Neuron (in vitro differentiated cells): ENCODE data around the gene KIFC3.
"Not testable (repeated sequence)": the region's sequence is repeated elsewhere in the genome, so short reads cannot be mapped to it uniquely, and the experiment has no call there.

Experiments used
- H2AFZ ChIP-seq: one replicate; pipeline ENCODE4 v1.6.1; 2013; ENCODE audit warnings: low read depth, mild to moderate bottlenecking, inconsistent platforms, low read length, moderate library complexity
- H3K27me3 ChIP-seq: one replicate; pipeline ENCODE4 v1.6.1; 2013; ENCODE audit warnings: low read length; ENCODE audit not compliant: insufficient read depth
- H3K36me3 ChIP-seq: one replicate; pipeline ENCODE4 v1.6.1; 2013; ENCODE audit warnings: low read length; ENCODE audit not compliant: insufficient read depth
- H3K4me1 ChIP-seq: one replicate; pipeline ENCODE4 v1.6.1; 2013; ENCODE audit warnings: low read length; ENCODE audit not compliant: insufficient read depth
- H3K4me3 ChIP-seq: 2 replicates; pipeline ENCODE4 v1.5.1; 2013; ENCODE audit warnings: mild to moderate bottlenecking, low read length, moderate library complexity
- H3K9me3 ChIP-seq: one replicate; pipeline ENCODE4 v1.6.1; 2013; ENCODE audit warnings: low read length

The KIFC3 gene

GRCh38 chr16:57802341-57803133, at the start of gene KIFC3:
Gene KIFC3 (minus strand): TSS chr16:57802491. CDS start chr16:57798243, 4,248 bp downstream.
- Histone ChIP-seq H3K27me3 (peaks cover 5% of the 10 kb centered on the region), H3K9me3 (no peaks in the 10 kb centered on the region), H3K4me1 (peaks cover 26% of the 10 kb centered on the region)

GRCh38 chr16:57848181-57848580, 45.9 kb upstream of the KIFC3 start:
- Histone ChIP-seq H3K27me3 (no peaks in the 10 kb centered on the region), H3K36me3 (no peaks in the 10 kb centered on the region), H3K4me3 (no peak overlapping the region), H2AFZ (no peak overlapping the region), H3K4me1 (peaks cover 6% of the 10 kb centered on the region), H3K9me3 (no peaks in the 10 kb centered on the region)

More at GRCh38 chr16:57802341-57803133, at the start of gene KIFC3:
- Histone ChIP-seq H3K4me3 (peak within 1 kb of the TSS; percentile 64), H3K36me3 (no peaks in the 10 kb centered on the region), H2AFZ (peak within 1 kb of the TSS; percentile 81)

GRCh38 chr16:57846931-57847330, 44.6 kb upstream of the KIFC3 start:
- H3K9me3 ChIP-seq, H3K4me3 ChIP-seq, H3K27me3 ChIP-seq, H3K36me3 ChIP-seq, H2AFZ ChIP-seq: not testable (repeated sequence)
- peaks cover 14% of the 10 kb centered on the region for H3K4me1 ChIP-seq

- no peaks in the 10 kb centered on the region for H3K9me3 ChIP-seq
Observed at GRCh38 chr16:57846078-57846697, 43.9 kb upstream of the KIFC3 start.

GRCh38 chr16:57845115-57845514, 42.8 kb upstream of the KIFC3 start:
- H3K27me3 ChIP-seq, result no peaks in the 10 kb centered on the region
- H3K4me3 ChIP-seq, result no peak overlapping the region
- H3K36me3 ChIP-seq, result no peaks in the 10 kb centered on the region
- no peaks in the 10 kb centered on the region for H3K9me3 ChIP-seq
- H2AFZ ChIP-seq, result no peak overlapping the region
- peaks cover 16% of the 10 kb centered on the region for H3K4me1 ChIP-seq

More at GRCh38 chr16:57846078-57846697, 43.9 kb upstream of the KIFC3 start:
- no peak overlapping the region for H3K4me3 ChIP-seq
- no peaks in the 10 kb centered on the region for H3K36me3 ChIP-seq
- no peaks in the 10 kb centered on the region for H3K27me3 ChIP-seq
- H2AFZ ChIP-seq, result no peak overlapping the region
- peaks cover 16% of the 10 kb centered on the region for H3K4me1 ChIP-seq

GRCh38 chr16:57844416-57845030, 42.2 kb upstream of the KIFC3 start:
- no peak overlapping the region for H2AFZ ChIP-seq
- peaks cover 16% of the 10 kb centered on the region for H3K4me1 ChIP-seq
- H3K9me3 ChIP-seq, result no peaks in the 10 kb centered on the region
- no peaks in the 10 kb centered on the region for H3K36me3 ChIP-seq
- H3K4me3 ChIP-seq, result no peak overlapping the region
- no peaks in the 10 kb centered on the region for H3K27me3 ChIP-seq

GRCh38 chr16:57843400-57843799, 41.1 kb upstream of the KIFC3 start:
- no peaks in the 10 kb centered on the region for H3K9me3 ChIP-seq
- H3K36me3 ChIP-seq, result no peaks in the 10 kb centered on the region
- H2AFZ ChIP-seq, result no peak overlapping the region
- H3K4me3 ChIP-seq, result no peak overlapping the region
- no peaks in the 10 kb centered on the region for H3K27me3 ChIP-seq
- peaks cover 21% of the 10 kb centered on the region for H3K4me1 ChIP-seq

- H3K27me3 ChIP-seq, result no peaks in the 10 kb centered on the region
- H3K4me3 ChIP-seq, result no peak overlapping the region
- H3K4me1 ChIP-seq, result peaks cover 29% of the 10 kb centered on the region
- H3K9me3 ChIP-seq, result no peaks in the 10 kb centered on the region
- no peaks in the 10 kb centered on the region for H3K36me3 ChIP-seq
- no peak overlapping the region for H2AFZ ChIP-seq
Observed at GRCh38 chr16:57842601-57843000, 40.3 kb upstream of the KIFC3 start.

GRCh38 chr16:57840833-57841232, 38.5 kb upstream of the KIFC3 start:
- H3K4me3 ChIP-seq, result no peak overlapping the region
- no peaks in the 10 kb centered on the region for H3K9me3 ChIP-seq
- H2AFZ ChIP-seq, result no peak overlapping the region
- no peaks in the 10 kb centered on the region for H3K27me3 ChIP-seq
- peaks cover 27% of the 10 kb centered on the region for H3K4me1 ChIP-seq
- H3K36me3 ChIP-seq, result no peaks in the 10 kb centered on the region

GRCh38 chr16:57838161-57838560, 35.9 kb upstream of the KIFC3 start:
- H3K4me1 ChIP-seq, result peaks cover 31% of the 10 kb centered on the region
- no peaks in the 10 kb centered on the region for H3K27me3 ChIP-seq
- no peaks in the 10 kb centered on the region for H3K36me3 ChIP-seq
- H2AFZ ChIP-seq, result no peak overlapping the region
- no peaks in the 10 kb centered on the region for H3K9me3 ChIP-seq
- no peak overlapping the region for H3K4me3 ChIP-seq

- Histone ChIP-seq H3K4me1 (peaks cover 28% of the 10 kb centered on the region), H3K9me3 (no peaks in the 10 kb centered on the region), H2AFZ (no peak overlapping the region), H3K27me3 (no peaks in the 10 kb centered on the region), H3K36me3 (no peaks in the 10 kb centered on the region), H3K4me3 (no peak overlapping the region)
Observed at GRCh38 chr16:57837305-57838125, 35.2 kb upstream of the KIFC3 start.

GRCh38 chr16:57835439-57835838, 33.1 kb upstream of the KIFC3 start:
- H3K9me3 ChIP-seq, H3K36me3 ChIP-seq, H3K4me3 ChIP-seq, H3K27me3 ChIP-seq: not testable (repeated sequence)
- peaks cover 21% of the 10 kb centered on the region for H3K4me1 ChIP-seq
- H2AFZ ChIP-seq, result peak overlapping the region; percentile 59

GRCh38 chr16:57834936-57835335, 32.6 kb upstream of the KIFC3 start:
- Histone ChIP-seq H3K4me3 (no peak overlapping the region), H3K4me1 (peaks cover 21% of the 10 kb centered on the region), H3K36me3 (no peaks in the 10 kb centered on the region), H3K9me3 (no peaks in the 10 kb centered on the region), H2AFZ (peak overlapping the region; percentile 59), H3K27me3 (no peaks in the 10 kb centered on the region)
